Activated CD8-positive, alpha-beta T cell treated with anti-CD3 and anti-CD28 coated beads, Interleukin-2, amount 10 ng/mL, durations not matched to agents 7 days and 5 days (primary cell): ENCODE results near the gene UBE2D2. TPM values are rescaled to one million over a fixed set of nuclear protein-coding genes. Genes with fewer than 3 reads are reported as not detected.
A peak's percentile ranks its signal among the peaks of the same experiment; 100 is the strongest.

ENCODE experiments used
- ATAC-seq: fragments of 150-1000 bp; cut with Tn5 transposase; one replicate; pipeline ENCODE4 v1.10.0; 2021; ENCODE audit warnings: moderate library complexity
- CTCF ChIA-PET: fragments of 350-600 bp; sonication (Branson Sonifier 250); formaldehyde crosslinking; loops from one replicate; lab custom pipeline; 2021; ENCODE audit warnings: antibody characterized with exemption; lab: Charles Lee
- POLR2A ChIA-PET: fragments of 350-600 bp; sonication (Branson Sonifier 250); formaldehyde crosslinking; loops from one replicate; lab custom pipeline; 2021; ENCODE audit warnings: antibody characterized with exemption; lab: Charles Lee
- DNase-seq: peaks from one replicate; pipeline ENCODE4 v3.0.0-alpha.2; 2020
- H3K27ac Mint-ChIP-seq: one replicate; pipeline ENCODE4 v1.8.0; 2021; ENCODE audit warnings: mild to moderate bottlenecking, mixed read lengths
- H3K27me3 Mint-ChIP-seq: one replicate; pipeline ENCODE4 v1.8.0; 2021; ENCODE audit warnings: low read depth, mixed read lengths
- H3K36me3 Mint-ChIP-seq: one replicate; pipeline ENCODE4 v1.8.0; 2021; ENCODE audit warnings: low read depth, mixed read lengths
- H3K4me1 Mint-ChIP-seq: one replicate; pipeline ENCODE4 v1.8.0; 2021; ENCODE audit warnings: low read depth, mixed read lengths
- H3K4me3 Mint-ChIP-seq: one replicate; pipeline ENCODE4 v1.8.0; 2021; ENCODE audit warnings: mild to moderate bottlenecking, mixed read lengths
- H3K9me3 Mint-ChIP-seq: one replicate; pipeline ENCODE4 v1.8.0; 2022; ENCODE audit warnings: mixed read lengths; ENCODE audit not compliant: insufficient read depth
- total RNA-seq, 2 experiments: library from RNA; stranded (reverse); gene quantifications; one replicate each; pipeline ENCODE4 v1.2.3, GENCODE V29; 2021

UBE2D2 gene
- total RNA-seq, 2 experiments from 2014 or later, result 227 to 232 TPM

DNA sequence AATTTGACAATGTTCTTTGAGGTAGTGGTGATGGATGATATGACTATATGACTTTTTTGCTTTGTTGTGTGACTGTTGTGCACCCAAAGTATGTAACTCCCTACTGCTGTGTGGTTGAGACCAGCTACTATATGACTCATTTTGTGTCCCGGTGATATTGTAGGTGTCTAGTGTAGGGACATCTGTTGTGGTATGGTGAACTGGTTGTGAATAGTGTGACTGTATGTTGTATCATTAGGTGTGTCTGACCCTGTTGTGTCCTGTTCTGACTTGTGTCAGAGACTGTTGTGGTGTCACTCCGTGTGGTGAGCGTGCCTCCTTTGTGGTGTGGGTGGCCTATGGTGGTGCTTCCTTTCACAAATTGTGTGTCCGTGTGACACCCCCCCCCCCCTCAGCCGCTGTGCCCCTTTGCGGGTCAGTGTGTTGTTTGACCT lies 75.9 kb downstream of the UBE2D2 start:
- POLR2A ChIA-PET, result interaction anchor here (1.5 to 2.3 kb wide), 5 partner anchors 11 to 62 kb away, joined by 3 to 12 read pairs (median 6); partner anchors contain the start of gene CXXC5
- H3K36me3 Mint-ChIP-seq, result peaks cover 15% of the 10 kb centered on the region
- no peaks in the 10 kb centered on the region for H3K27me3 Mint-ChIP-seq
- ATAC-seq (peak; percentile 56), DNase-seq (peak; percentile 56)
- CTCF ChIA-PET, result interaction anchor here (1.1 to 8.1 kb wide), 12 partner anchors 9 to 117 kb away, joined by 3 to 185 read pairs (median 24); partner anchors contain the start of genes CXXC5 and UBE2D2
- no peaks in the 10 kb centered on the region for H3K9me3 Mint-ChIP-seq
- H3K4me3 Mint-ChIP-seq, result peak overlapping the region; percentile 52
- H3K27ac Mint-ChIP-seq, result peak overlapping the region; percentile 87
- peaks cover 45% of the 10 kb centered on the region for H3K4me1 Mint-ChIP-seq

DNA sequence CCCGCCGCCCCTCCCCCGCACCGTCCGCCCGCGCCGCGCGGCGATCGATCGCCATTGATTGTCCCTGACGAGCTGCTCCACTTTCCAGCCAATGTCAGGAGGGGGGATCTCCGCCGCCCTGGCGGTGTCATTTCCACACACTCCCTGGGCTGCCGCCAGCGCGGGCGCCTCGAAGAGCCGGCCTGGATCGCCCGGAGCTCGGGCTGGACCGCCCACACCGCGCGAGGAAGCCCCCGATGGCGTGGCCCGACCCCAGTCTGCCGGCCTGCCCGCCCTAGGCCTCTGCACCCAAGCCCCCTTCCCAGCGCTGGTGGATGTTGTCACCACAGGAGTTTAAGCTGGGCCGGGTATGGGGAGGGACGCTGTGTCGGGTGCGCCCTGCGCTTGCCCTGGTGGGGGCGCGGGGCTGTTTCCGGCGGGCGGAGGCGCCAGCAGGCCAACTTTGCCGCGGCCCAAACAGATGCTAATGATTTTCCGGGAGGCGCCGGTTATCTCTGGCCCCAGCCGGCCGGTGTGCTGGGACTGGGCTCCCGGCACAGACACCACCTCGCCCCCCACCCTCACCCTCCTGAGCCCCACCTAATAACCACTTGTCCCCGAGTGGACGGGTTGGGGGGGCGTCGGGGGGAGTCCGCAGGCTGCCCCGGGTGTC lies 76.4 kb downstream of the UBE2D2 start:
- no peaks in the 10 kb centered on the region for H3K27me3 Mint-ChIP-seq
- H3K36me3 Mint-ChIP-seq, result peaks cover 13% of the 10 kb centered on the region
- ChIA-PET CTCF (interaction anchor here (1.0 to 8.1 kb wide), 9 partner anchors 8 to 215 kb away, joined by 3 to 185 read pairs (median 6); partner anchors contain the start of genes CXXC5 and UBE2D2), POLR2A (interaction anchor here (0.8 to 2.3 kb wide), 6 partner anchors 9 to 63 kb away, joined by 3 to 12 read pairs (median 6); partner anchors contain the start of gene CXXC5)
- no peaks in the 10 kb centered on the region for H3K9me3 Mint-ChIP-seq
- peak overlapping the region; percentile 87 for H3K27ac Mint-ChIP-seq
- H3K4me3 Mint-ChIP-seq, result peak overlapping the region; percentile 52
- peaks cover 41% of the 10 kb centered on the region for H3K4me1 Mint-ChIP-seq
- DNase-seq (peak; percentile 47), ATAC-seq (peak; percentile 13)

DNA sequence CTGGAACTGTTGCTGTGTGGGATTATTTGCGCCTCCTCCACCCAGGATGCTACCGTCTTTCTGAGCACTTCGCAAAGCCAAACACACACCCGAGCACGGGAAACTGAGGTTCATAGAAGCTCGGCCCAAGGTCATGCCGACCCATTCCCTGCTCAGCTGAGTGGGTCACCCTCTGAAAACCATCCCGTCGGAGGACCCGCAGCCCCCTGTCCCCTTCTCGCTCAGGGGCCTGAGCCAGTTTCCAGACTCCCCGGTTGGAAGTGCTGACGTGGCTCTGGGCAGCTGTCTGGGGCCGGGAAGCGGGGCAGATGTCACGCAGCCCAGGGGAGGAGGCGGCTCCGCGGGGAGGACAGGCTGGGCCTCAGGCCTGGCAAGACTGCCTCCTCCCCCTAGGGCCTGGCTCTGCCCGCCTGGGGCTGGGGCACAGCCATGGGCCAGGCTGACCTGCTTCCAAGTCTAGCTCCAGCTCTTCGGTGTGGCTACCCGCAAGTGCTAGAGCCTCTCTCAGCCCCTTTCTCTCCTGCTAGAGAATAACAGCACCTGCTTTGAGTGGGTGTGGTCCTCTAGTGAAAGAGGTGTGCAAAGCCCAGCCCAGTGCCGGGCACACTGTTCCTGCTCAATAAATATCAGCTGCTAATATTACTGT lies 77.1 kb downstream of the UBE2D2 start:
- Mint-ChIP-seq H3K4me1 (peaks cover 38% of the 10 kb centered on the region), H3K27ac (no peak overlapping the region), H3K27me3 (no peaks in the 10 kb centered on the region), H3K36me3 (peaks cover 11% of the 10 kb centered on the region), H3K9me3 (no peaks in the 10 kb centered on the region), H3K4me3 (no peak overlapping the region)
- CTCF ChIA-PET, result interaction anchor here (1.0 to 8.1 kb wide), 6 partner anchors 7 to 216 kb away, joined by 3 to 185 read pairs (median 6); partner anchors contain the start of gene CXXC5
- no peak for DNase-seq
- POLR2A ChIA-PET, result interaction anchor here (0.8 to 2.3 kb wide), 6 partner anchors 8 to 156 kb away, joined by 3 to 12 read pairs (median 4); partner anchors contain the start of genes CXXC5 and STING1
- no peak for ATAC-seq

DNA sequence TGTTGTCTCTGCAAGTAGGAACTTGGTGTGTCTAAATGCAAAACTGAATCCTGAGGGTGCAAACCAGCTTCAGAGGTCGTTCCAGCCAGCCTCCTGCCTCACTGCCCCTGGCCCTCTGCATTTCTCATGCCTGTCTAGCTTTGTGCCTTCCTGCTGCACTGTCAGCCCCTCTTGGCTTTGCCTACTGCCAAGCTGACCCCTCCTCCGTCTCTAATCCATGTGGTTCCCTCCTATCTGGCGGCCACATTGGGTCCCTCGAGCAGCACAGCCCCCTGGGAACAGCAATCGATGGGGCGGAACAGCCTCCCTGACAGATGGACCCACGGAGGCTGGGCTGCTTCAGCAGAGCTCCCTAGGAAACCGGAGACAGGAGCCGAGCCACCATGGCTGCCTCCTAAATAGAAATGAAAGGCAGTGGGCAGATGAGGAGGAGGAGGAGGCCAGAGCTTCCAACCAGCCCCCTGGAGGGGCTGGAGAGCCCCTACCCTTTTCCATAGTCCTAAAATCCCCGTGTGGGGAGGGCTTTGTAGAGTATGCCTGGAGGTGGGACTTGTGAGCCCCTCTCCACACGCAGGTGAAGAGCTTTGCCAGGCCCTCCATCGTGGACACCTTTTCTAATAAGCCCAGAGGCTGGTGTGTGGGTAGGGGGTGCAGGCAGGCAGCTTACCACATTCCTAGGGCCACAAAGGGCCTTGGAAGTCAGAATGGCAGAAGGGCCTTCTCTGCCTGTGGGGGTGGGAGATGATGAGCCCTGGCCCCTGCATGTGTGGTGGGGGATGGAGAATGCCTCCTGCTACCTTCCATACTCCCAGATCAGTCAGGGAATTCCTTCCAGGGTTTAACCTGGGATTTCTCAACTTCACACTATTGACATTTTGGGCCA lies 77.8 kb downstream of the UBE2D2 start:
- no peak overlapping the region for H3K4me3 Mint-ChIP-seq
- CTCF ChIA-PET, result interaction anchor here (1.3 to 8.1 kb wide), 3 partner anchors 12 to 217 kb away, joined by 5 to 100 read pairs (median 6); partner anchors contain the start of gene CXXC5
- no peak overlapping the region for H3K27ac Mint-ChIP-seq
- peaks cover 10% of the 10 kb centered on the region for H3K36me3 Mint-ChIP-seq
- ATAC-seq, result no peak
- peak; percentile 18 for DNase-seq
- no peaks in the 10 kb centered on the region for H3K27me3 Mint-ChIP-seq
- no peaks in the 10 kb centered on the region for H3K9me3 Mint-ChIP-seq
- H3K4me1 Mint-ChIP-seq, result peaks cover 39% of the 10 kb centered on the region
- POLR2A ChIA-PET, result interaction anchor here (1.0 to 2.3 kb wide), 3 partner anchors 9 to 157 kb away, joined by 3 to 12 read pairs (median 3); partner anchors contain the start of genes CXXC5 and STING1

DNA sequence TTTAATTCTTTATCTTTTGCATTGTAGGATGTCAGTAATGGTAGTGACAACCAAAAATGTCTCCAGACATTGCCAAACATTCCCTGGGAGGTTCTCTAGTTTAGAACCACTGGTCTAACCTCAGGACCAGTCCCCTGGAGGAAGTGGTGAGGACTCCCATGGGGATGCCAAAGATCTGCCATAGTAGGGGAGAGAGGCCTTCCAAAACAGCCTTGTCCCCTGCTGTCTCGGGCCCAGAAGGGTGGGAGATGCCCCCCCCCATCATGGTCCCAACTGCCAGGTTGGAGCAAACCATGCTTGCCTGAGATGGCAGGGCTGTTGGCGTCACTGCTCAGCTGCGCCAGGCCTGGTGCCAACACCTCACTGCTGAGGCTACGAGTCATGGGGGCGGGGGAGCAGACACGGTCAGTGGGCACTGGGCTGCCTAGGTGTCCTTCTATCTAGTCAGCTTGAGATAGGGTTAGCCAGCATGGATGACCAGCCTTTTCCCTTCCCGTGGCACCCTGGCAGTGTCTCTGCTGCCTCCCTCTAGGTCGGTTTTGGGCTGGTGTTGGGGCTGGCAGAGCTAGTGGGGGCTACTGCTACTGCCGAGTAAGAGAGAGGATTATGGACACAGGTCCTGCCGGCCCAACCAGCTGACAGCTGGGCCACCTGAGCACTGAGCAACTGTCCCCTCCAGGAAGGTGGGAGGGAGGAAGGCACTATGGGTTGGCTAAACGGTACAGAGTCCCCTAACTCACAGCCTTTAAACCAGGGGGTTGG lies 78.7 kb downstream of the UBE2D2 start:
- Mint-ChIP-seq H3K36me3 (peaks cover 10% of the 10 kb centered on the region), H3K27me3 (no peaks in the 10 kb centered on the region), H3K4me3 (no peak overlapping the region), H3K4me1 (peaks cover 40% of the 10 kb centered on the region), H3K27ac (no peak overlapping the region), H3K9me3 (no peaks in the 10 kb centered on the region)
- CTCF ChIA-PET, result no interaction called here
- DNase-seq, result no peak
- ATAC-seq, result no peak
- POLR2A ChIA-PET, result interaction anchor here (0.7 to 1.5 kb wide), 2 partner anchors 126 to 157 kb away, joined by 3 read pairs; partner anchors contain the start of gene STING1

DNA sequence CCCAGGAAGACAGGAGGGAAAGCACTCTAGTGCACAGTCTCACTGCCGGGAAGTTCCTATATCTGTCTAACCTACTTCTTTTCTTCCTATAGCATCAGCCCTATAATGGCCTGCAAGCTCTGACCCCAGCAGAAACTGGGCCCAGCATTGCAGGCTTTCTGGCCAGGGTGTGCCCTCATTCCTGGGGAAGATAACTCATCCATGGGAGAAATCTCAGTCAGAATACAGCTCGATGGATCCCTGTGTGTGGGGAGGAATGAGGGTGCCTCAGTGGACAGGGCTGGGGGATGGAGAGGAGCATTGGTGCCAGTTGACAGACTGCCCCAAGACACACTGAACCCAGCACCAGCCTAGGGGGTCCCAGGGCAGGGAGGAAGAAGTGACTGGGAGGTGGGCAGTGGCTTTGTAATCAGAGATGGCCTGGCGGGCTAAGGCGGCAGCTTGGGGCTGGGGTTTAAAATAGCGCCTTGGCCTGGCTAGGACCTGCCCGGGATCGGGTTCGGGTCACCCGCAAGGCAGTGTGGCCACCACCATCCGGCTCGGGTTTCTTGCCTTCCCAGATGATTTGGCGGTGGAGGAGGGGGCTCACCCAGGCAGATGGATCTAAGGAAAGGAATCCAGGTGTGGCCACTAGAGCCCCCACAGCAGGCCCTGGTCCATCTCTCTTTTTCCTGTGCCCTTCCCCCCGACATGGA lies 79.4 kb downstream of the UBE2D2 start:
- Mint-ChIP-seq H3K9me3 (no peaks in the 10 kb centered on the region), H3K4me1 (peaks cover 37% of the 10 kb centered on the region), H3K36me3 (peaks cover 10% of the 10 kb centered on the region), H3K27me3 (peaks cover 4% of the 10 kb centered on the region), H3K4me3 (no peak overlapping the region), H3K27ac (no peak overlapping the region)
- POLR2A ChIA-PET, result interaction anchor here (0.7 kb wide), 1 partner anchor 125 kb away, joined by 3 read pairs; no protein-coding TSS in a partner anchor
- ATAC-seq, result no peak
- CTCF ChIA-PET, result interaction anchor here (2.5 kb wide), 1 partner anchor 8 kb away, joined by 7 read pairs; no protein-coding TSS in a partner anchor
- no peak for DNase-seq

DNA sequence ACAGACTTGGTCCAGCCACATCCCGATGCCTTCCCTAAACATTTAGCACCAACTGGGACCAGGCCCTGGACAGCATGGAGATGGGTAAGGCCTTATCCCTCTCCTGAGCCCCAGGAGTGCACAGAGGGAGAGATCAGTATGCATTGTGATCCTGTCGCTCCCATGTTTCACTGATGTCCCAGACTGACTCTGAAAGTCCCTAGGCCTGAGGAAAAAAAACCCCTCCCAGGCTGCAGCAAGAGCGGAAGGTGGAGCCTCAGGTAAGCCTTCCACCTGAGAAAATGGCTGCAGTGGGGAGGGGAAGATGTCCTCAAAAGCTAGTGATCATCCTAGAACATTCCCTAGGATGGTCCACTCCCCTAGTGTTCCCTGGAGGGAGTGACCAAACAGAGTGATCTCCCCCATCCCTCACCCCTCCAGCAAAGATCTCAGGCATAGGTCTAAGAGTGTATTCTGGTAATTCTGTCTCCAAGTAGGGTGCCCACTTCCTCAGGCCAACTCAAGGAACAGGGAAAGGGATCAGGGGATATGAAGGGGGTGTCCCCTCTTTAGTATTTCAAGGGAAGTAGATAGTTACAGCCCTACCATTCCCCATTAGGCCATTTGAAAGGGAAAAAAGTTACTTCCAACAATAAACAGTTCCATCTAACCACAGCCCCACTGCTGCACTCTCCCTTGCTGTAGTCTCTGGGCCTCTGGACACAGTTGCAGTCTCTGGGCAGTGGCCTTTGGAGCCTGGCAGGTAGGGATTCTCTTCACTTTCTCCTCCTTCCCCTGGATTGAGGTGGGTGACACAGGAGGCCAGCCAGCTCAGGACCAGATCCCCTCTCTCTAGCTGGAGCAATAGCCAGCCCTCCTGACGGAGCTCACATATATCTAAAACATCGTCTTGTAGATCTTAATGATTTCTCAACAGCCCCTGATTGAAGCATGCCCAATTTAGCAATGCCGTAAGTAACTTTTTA lies 80.3 kb downstream of the UBE2D2 start:
- ATAC-seq (no peak), DNase-seq (no peak)
- Mint-ChIP-seq H3K4me1 (peaks cover 32% of the 10 kb centered on the region), H3K4me3 (no peak overlapping the region), H3K9me3 (no peaks in the 10 kb centered on the region), H3K27ac (no peak overlapping the region), H3K27me3 (peaks cover 7% of the 10 kb centered on the region), H3K36me3 (peaks cover 5% of the 10 kb centered on the region)
- CTCF ChIA-PET, result interaction anchor here (2.5 kb wide), 1 partner anchor 8 kb away, joined by 7 read pairs; no protein-coding TSS in a partner anchor
- POLR2A ChIA-PET, result no interaction called here

DNA sequence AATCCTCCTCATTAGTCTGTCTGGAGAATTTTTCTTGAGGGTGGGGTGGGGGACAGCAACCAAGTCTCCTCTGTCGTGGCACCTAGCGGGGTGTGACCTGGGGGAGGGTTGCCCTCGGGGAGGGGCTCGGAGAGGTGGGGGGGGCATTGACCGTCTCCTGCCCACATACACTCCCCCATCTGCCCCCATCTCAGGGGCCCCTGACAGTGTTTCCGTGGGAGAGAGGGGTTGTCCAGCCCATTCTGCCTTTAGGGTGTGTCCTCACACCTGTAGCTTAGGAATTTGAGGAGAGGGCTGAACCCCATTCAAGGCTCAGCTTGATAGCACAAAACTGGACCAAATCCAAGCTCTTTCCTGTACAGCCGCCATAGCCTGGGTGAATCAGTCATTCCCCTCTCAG lies 81.1 kb downstream of the UBE2D2 start:
- H3K36me3 Mint-ChIP-seq, result no peaks in the 10 kb centered on the region
- CTCF ChIA-PET, result interaction anchor here (2.5 kb wide), 1 partner anchor 9 kb away, joined by 7 read pairs; no protein-coding TSS in a partner anchor
- H3K4me3 Mint-ChIP-seq, result no peak overlapping the region
- DNase-seq, result no peak
- no peak for ATAC-seq
- H3K9me3 Mint-ChIP-seq, result no peaks in the 10 kb centered on the region
- H3K4me1 Mint-ChIP-seq, result peaks cover 33% of the 10 kb centered on the region
- no peak overlapping the region for H3K27ac Mint-ChIP-seq
- POLR2A ChIA-PET, result no interaction called here
- peaks cover 15% of the 10 kb centered on the region for H3K27me3 Mint-ChIP-seq
